Sciatic nerve (tissue), 2 donors: ENCODE results near the gene LDB3. TPM values are rescaled to one million over a fixed set of nuclear protein-coding genes. Genes with fewer than 3 reads are reported as not detected.
A peak's percentile ranks its signal among the peaks of the same experiment; 100 is the strongest.
"Not testable (repeated sequence)": the region's sequence is repeated elsewhere in the genome, so short reads cannot be mapped to it uniquely, and the experiment has no call there.

Experiments
- ATAC-seq: fragments of 200-7000 bp; cut with Tn5 transposase; one replicate; pipeline ENCODE4 v1.9.1; 2020; ENCODE audit warnings: mild to moderate bottlenecking, moderate library complexity
- DNase-seq: peaks from one replicate; pipeline ENCODE4 v3.0.0-alpha.2; 2020; ENCODE audit warnings: low spot score
- intact Hi-C: fragments of 100-400 bp; cut with DNase I; formaldehyde crosslinking; loops from one replicate; pipeline ENCODE4 v1.14.2; 2022
- total RNA-seq: library from RNA; stranded (reverse); fragmentation: NEBNext Ultra II Directional; extraction: Animal tissue kit (Norgen Biotek cat#: 25700); gene quantifications from one replicate; pipeline ENCODE4 v1.2.1, GENCODE V29; 2021
- donor health status: DM: no; HTN: no; CAD: no.
- donor health status: DM: no; HTN: no; CAD: no.

The LDB3 gene
- total RNA-seq, 1 donor from 2014 or later: 4.9 TPM

DNA sequence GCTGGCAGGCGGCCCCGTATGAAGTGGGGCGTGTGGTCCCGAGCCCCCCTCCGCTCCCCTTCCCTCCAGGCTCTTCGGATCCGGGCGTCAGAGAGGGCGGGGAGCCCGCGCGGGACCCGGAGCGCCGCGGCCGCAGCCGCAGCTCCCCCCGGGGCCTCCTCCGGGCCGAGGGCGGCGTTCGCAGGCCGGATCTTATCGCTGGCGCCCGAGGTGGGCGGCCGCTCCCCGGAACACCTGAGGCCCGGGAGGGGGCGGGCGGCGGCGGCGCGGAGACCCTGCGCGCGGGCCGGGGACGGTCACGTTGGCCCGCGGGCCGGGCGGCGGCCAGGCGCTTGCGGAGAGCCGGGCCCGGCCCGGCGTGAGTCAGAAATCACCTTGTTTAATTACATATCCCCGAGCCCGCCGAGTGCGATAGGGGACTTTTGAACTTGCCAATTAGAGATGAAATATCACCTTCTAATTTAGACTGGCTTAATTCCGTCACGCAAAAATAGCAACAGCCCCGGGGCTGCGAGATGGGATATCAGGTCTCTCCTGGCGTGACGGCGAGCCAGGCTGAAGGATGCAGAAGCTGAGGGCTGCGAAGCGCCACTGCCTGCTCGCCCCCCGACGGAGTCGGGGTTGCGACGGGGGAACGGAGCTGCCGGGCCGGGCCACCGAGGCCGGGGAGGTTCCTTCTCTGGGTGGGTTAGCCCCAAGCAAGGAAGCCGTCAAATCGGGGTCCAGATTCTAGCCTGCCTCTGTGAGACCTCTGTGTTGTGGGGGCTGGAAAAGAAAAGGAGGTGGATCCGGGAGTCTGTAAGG, 43.4 kb downstream of the LDB3 start:
- intact Hi-C loops: no loop called here
- ATAC-seq (peak; percentile 20), DNase-seq (peak; percentile 70)

DNA sequence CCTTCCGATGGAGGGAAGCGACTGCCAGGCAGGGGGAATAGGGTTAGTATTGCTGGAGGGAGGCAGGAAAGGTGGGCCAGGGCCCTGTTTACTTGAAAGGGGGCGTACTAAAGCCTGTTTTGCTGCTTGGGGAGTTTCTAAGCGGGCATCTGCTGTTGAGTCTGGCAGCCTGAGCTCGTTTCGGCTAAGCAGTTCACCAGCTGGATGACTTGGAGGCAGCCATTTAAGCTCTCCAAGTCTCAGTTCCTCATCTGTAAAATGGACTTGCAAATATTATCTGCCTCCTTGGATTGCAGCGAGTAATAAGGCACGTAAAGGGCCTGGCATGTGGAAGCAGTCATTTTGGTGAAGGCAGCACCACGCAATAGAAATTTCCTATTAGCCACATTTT, 44.0 kb downstream of the LDB3 start:
- no peak for DNase-seq
- no peak for ATAC-seq
- intact Hi-C loops: no loop called here

- intact Hi-C loops: loop anchor here (5.0 kb wide), 1 partner anchor 37 kb away; no protein-coding TSS in a partner anchor
- DNase-seq: peak; percentile 17
- no peak for ATAC-seq
Measured at GRCh38 chr10:86715156-86715795, 47.0 kb downstream of the LDB3 start.

GRCh38 chr10:86715836-86716235, 47.5 kb downstream of the LDB3 start:
- intact Hi-C loops: loop anchor here (5.0 kb wide), 1 partner anchor 36 kb away; no protein-coding TSS in a partner anchor
- ATAC-seq (no peak), DNase-seq (peak; percentile 26)

- ATAC-seq (no peak), DNase-seq (peak; percentile 50)
- intact Hi-C loops: loop anchor here (5.0 kb wide), 1 partner anchor 36 kb away; no protein-coding TSS in a partner anchor
Measured at GRCh38 chr10:86716466-86716865, 48.2 kb downstream of the LDB3 start.

GRCh38 chr10:86718556-86718955, 50.2 kb downstream of the LDB3 start:
- DNase-seq (no peak), ATAC-seq (no peak)
- intact Hi-C loops: loop anchor here (5.0 kb wide), 1 partner anchor 34 kb away; no protein-coding TSS in a partner anchor

DNA sequence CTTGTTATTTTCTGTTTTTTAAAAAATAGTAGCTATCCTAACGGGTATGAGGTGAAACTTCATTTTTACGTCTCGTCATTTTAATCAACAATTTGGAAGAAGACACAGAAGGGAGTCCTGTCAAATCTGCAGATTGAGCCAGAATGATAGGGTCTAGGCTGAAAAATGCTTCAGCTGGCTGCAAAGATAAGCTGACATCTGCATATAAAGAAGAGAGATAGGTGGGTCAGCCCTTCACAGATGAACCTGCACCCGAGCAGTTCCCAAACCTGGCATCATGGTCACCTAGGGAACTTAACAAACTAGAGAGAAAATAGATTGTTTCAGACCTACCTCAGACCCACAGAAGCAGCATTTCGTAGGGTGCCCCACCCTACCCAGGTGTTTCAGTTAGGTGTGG, 52.9 kb downstream of the LDB3 start:
- no peak for DNase-seq
- intact Hi-C loops: no loop called here
- no peak for ATAC-seq

DNA sequence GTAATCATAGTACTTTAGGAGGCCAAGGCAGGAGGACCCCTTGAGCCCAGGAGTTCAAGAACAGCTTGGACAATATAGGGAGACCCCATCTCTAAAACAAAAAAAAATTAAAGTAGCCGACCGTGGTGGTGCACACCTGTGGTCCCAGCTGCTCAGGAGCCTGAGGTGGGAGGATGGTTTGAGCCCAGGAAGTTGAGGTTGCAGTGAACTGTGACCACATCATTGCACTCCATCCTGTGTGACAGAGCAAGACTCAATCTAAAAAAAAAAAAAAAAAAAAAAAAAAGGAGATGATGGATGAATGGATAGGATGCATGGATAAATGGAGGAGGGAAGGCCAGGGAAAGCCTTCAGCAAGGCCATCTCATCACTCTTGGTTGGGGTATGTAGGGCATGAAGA, 54.7 kb downstream of the LDB3 start:
- ATAC-seq (no peak), DNase-seq (no peak)
- intact Hi-C loops: no loop called here

GRCh38 chr10:86724445-86724844, 56.1 kb downstream of the LDB3 start:
- no peak for ATAC-seq
- intact Hi-C loops: no loop called here
- DNase-seq: no peak

DNA sequence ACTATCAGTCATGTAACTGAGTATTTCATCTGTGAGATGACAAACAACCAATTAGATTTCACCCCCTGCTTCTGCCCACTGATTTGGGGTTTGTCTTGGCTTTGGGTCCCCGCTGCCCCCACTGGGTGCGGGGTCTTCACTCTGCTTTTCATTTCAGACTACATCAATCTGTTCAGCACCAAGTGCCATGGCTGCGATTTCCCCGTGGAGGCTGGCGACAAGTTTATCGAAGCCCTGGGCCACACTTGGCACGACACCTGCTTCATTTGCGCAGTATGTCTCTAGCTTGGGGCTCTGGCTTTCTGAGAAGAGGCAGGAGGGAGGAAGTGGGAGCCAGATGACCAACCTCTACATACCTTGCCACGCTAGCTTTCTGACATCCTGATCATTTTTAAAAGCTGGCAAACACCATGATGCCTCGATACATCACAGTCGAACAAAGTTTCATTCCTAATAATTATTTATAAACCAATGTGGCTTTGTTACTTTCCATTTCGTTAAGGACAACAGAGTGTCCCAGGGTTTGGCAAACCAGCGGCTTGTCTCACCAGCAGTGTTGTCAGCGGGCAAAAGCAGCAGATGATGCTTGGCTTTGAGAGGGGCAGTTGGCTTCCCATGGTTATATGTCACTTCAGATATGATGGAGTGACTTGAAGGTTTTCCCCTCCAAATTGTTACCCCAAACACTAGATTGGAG, 57.8 kb downstream of the LDB3 start:
- DNase-seq (no peak), ATAC-seq (no peak)
- intact Hi-C loops: no loop called here

- no peak for DNase-seq
- ATAC-seq: no peak
- intact Hi-C loops: no loop called here
Measured at GRCh38 chr10:86726677-86726999, 58.3 kb downstream of the LDB3 start.

- intact Hi-C loops: no loop called here
- no peak for ATAC-seq
Measured at GRCh38 chr10:86727470-86727869, 59.2 kb downstream of the LDB3 start.

DNA sequence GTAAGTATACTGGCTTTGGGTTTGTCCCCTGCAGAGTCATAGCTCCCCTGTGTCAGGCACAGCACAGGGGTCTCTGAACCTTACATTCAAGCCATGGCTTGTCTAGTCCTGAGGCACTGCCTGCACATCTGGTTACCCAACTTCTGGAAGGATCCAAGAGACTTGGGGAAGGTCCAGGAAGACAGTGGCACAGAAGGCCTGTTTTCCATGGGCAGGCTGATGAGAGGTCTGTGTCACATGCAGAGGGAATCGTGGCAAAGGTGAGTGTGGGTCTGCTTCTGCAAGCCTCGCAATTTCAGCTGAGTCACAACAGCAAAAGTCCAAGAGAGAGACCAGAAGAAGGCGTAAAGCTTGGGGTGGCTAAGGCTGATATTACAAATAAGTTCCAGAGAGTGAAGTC, 59.7 kb downstream of the LDB3 start:
- intact Hi-C loops: no loop called here
- ATAC-seq (peak; percentile 15), DNase-seq (no peak)

More at GRCh38 chr10:86727470-86727869, 59.2 kb downstream of the LDB3 start:
- no peak for DNase-seq

GRCh38 chr10:86729677-86730076, 61.4 kb downstream of the LDB3 start:
- intact Hi-C loops: no loop called here
- ATAC-seq: no peak

GRCh38 chr10:86730227-86730626, 61.9 kb downstream of the LDB3 start:
- ATAC-seq: peak; percentile 35
- intact Hi-C loops: no loop called here
- peak; percentile 74 for DNase-seq

More at GRCh38 chr10:86729677-86730076, 61.4 kb downstream of the LDB3 start:
- DNase-seq: no peak

- ATAC-seq (no peak), DNase-seq (no peak)
- intact Hi-C loops: no loop called here
Measured at GRCh38 chr10:86732771-86733170, 64.5 kb downstream of the LDB3 start.

GRCh38 chr10:86733260-86733671, 65.0 kb downstream of the LDB3 start:
- intact Hi-C loops: no loop called here
- DNase-seq (no peak), ATAC-seq (peak; percentile 62)

GRCh38 chr10:86734207-86734988, 66.1 kb downstream of the LDB3 start:
- ATAC-seq (no peak), DNase-seq (no peak)
- intact Hi-C loops: no loop called here

DNA sequence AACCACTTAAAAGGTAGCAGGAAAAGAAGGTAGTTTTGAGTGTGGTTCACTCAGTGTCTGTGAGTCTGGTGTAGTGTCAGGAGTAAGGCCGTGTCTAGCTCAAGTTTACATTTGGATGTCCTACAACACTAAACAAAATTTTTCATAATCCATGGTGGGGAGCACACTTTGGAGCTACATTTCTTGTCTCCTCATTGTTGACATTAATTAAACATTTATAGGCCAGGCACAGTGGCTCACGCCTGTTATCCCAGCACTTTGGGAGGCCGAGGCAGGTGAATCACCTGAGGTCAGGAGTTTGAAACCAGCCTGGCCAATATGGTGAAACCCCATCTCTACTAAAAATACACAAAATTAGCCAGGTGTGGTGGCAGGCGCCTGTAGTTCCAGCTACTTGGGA, 67.0 kb downstream of the LDB3 start:
- ATAC-seq, DNase-seq, intact Hi-C loops: not testable (repeated sequence)
